Stimulated activated naive B cell treated with anti-CD40 and anti-IgM and Interleukin-4, amounts not matched to agents 10 μg/mL and 1 μg/mL and 100 μg/mL, for 72 hours (primary cell): ENCODE data around the gene HIPK2.
"Not testable (repeated sequence)": the region's sequence is repeated elsewhere in the genome, so short reads cannot be mapped to it uniquely, and the experiment has no call there.

Experiments
- ATAC-seq, 2 donors: fragments of 150-1000 bp; cut with Tn5 transposase; replicated peaks; 2 replicates each; pipeline ENCODE4 v1.10.0; 2021; ENCODE audit warnings: moderate library complexity in 1 of 2
- DNase-seq: peaks from one replicate; pipeline ENCODE4 v3.0.0; 2021
- H3K27ac Mint-ChIP-seq: one replicate; pipeline ENCODE4 v1.8.0; 2022; ENCODE audit warnings: mild to moderate bottlenecking, mixed read lengths
- H3K27me3 Mint-ChIP-seq, 2 donors: one replicate each; pipeline ENCODE4 v1.8.0; 2022; ENCODE audit warnings: mixed read lengths in 2 of 2
- H3K36me3 Mint-ChIP-seq, 2 donors: one replicate each; pipeline ENCODE4 v1.8.0; 2022; ENCODE audit warnings: mixed read lengths in 2 of 2, mild to moderate bottlenecking in 1 of 2
- H3K4me1 Mint-ChIP-seq, 2 donors: one replicate each; pipeline ENCODE4 v1.8.0; 2022; ENCODE audit warnings: mixed read lengths in 2 of 2, mild to moderate bottlenecking in 1 of 2
- H3K4me3 Mint-ChIP-seq, 2 donors: one replicate each; pipeline ENCODE4 v1.8.0; 2022; ENCODE audit warnings: mild to moderate bottlenecking in 2 of 2, mixed read lengths in 2 of 2, moderate library complexity in 1 of 2
- H3K9me3 Mint-ChIP-seq, 2 donors: one replicate each; pipeline ENCODE4 v1.8.0; 2022; ENCODE audit warnings: mixed read lengths in 2 of 2, mild to moderate bottlenecking in 1 of 2

Gene HIPK2

DNA sequence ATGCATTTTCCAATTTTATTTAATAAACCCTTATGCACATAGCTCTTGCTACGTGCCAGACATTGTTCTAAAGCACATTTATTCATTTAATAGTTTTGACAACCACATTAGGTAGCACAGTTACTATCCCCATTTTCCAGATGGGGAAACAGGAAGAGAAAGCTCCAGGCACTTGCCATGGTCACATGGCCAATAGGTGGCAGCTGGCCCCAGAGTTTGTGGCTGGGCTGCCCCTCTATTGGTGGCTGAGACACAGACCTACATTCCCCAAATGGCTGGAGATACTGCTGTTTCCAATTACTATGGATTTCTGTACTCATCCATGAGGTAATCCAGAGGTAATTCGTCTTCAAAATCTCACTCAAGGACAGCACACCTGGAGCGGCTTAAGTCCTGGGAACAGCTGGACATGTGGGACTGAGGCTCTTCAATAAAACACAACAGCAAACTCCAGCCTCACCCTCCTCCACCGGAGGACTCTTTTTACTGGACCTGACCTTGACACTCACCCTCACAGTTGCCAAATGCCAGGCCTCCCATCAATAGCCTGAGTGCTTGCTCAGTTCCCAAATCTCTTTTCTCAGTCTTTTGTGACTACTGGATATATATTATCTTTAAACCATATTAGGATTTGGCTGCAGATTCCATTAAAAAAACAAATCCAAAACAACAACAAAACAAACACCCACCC, 148.3 kb downstream of the HIPK2 start:
- Mint-ChIP-seq H3K27ac (no peak overlapping the region), H3K4me1 (peaks cover 27 to 28% of the 10 kb centered on the region in 2 donors), H3K27me3 (no peaks in the 10 kb centered on the region), H3K36me3 (peaks cover 59 to 73% of the 10 kb centered on the region in 2 donors), H3K9me3 (no peaks in the 10 kb centered on the region), H3K4me3 (no peak overlapping the region)
- DNase-seq, result no peak
- ATAC-seq, result no peak

GRCh38 chr7:139627831-139628230, 150.0 kb downstream of the HIPK2 start:
- no peak for ATAC-seq
- peaks cover 31 to 32% of the 10 kb centered on the region in 2 donors for H3K4me1 Mint-ChIP-seq

DNA sequence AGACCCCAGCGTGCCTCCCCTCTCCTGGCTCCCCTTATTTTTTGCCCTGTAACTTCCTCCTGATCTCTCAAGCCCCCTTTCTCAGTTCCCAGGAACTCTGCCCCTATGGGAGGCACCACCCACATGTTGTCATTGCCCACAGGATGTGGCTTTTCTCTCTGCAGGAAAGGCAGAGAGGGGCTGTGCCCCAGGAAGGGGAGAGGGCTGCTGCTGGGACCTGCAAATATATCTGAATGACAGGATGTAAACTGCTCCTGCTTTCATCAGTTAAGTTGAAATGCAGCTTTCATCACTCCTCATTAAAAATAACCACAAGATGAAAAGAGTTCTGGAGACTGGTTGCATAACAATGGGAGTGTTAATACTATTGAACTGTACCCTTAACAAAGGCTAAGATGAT, 151.0 kb downstream of the HIPK2 start:
- ATAC-seq (no peak), DNase-seq (no peak)
- no peak overlapping the region for H3K4me3 Mint-ChIP-seq
- no peak overlapping the region for H3K27ac Mint-ChIP-seq
- no peaks in the 10 kb centered on the region for H3K27me3 Mint-ChIP-seq
- H3K36me3 Mint-ChIP-seq, result peaks cover 66 to 76% of the 10 kb centered on the region in 2 donors
- no peaks in the 10 kb centered on the region for H3K9me3 Mint-ChIP-seq
- peaks cover 31 to 32% of the 10 kb centered on the region in 2 donors for H3K4me1 Mint-ChIP-seq

More at GRCh38 chr7:139627831-139628230, 150.0 kb downstream of the HIPK2 start:
- Mint-ChIP-seq H3K4me3 (no peak overlapping the region), H3K27me3 (no peaks in the 10 kb centered on the region), H3K9me3 (no peaks in the 10 kb centered on the region), H3K36me3 (peaks cover 66 to 79% of the 10 kb centered on the region in 2 donors), H3K27ac (no peak overlapping the region)
- DNase-seq, result no peak

DNA sequence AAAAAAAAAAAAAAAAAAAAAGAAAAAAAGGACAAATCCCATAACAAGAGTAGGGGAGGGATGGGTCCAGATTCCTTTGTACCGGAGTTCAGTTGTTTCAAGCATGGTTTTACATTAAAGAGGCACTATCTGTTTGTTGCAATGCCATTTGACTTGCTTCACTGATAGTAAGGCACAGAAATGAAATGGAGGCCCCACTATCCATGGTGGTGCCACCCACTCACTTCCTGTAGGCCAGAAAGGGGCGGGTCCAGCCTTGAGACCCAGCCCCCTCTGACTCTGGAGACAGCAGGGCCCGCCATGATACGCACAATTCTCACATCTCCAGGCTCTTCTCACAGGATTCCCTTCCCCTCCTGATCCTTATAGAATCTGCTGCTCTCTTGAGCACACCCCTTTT, 154.3 kb downstream of the HIPK2 start:
- Mint-ChIP-seq H3K27me3 (no peaks in the 10 kb centered on the region), H3K4me1 (peaks cover 26 to 28% of the 10 kb centered on the region in 2 donors), H3K27ac (no peak overlapping the region), H3K4me3 (no peak overlapping the region), H3K36me3 (peaks cover 51 to 65% of the 10 kb centered on the region in 2 donors), H3K9me3 (no peaks in the 10 kb centered on the region)
- ATAC-seq (peak in 1 of 2 donors; percentile 33), DNase-seq (no peak)

DNA sequence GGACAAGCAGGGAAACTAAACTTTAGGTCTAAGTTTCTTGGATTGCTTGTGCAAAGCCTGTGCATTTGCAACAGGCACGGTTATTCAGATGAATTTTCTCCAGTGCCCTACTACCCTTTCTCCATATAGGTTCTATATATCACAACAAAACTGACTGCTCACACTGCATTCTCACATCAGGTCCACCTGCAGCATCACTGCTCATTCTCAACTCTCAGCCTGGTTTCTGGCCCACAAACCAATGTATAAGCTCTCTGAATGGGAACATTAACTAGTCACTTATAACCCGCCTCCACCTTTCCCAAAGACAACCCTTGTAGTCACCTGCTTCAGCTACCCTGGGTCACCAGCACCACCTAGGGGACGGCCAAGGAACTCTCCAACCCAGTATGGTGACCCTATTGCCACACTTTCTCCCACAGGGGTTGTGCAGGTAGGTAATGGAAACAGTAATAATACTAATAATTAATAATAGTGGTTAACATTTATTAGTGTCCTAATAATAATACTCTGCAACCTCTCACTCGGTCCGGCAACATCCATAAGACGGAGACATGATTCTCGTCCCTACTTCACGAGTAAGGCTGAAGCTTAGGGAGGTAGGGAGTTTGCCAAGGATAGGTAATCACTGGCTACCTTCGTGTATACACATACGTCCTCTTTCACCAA, 157.0 kb downstream of the HIPK2 start:
- no peaks in the 10 kb centered on the region for H3K27me3 Mint-ChIP-seq
- H3K4me3 Mint-ChIP-seq, result no peak overlapping the region
- H3K4me1 Mint-ChIP-seq, result peaks cover 10 to 15% of the 10 kb centered on the region in 2 donors
- peak; percentile 17 for DNase-seq
- no peaks in the 10 kb centered on the region for H3K9me3 Mint-ChIP-seq
- H3K36me3 Mint-ChIP-seq, result peaks cover 52 to 62% of the 10 kb centered on the region in 2 donors
- ATAC-seq, result peak; percentile 67 to 77
- H3K27ac Mint-ChIP-seq, result no peak overlapping the region

DNA sequence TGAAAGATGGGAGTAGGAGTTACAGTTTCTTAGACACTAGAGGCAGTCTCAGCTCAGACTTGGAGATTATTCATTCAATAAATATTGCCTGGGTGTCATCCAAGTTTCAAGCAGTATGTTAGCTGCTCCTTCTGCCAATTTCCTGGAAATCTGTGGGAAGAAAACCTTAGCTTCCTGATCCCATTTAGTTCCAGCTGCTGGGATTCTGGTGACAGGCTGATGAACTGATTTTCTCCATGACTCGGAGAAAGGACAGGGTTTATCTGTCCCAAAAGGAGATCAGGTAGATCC, 158.5 kb downstream of the HIPK2 start:
- no peaks in the 10 kb centered on the region for H3K9me3 Mint-ChIP-seq
- H3K4me3 Mint-ChIP-seq, result no peak overlapping the region
- DNase-seq (no peak), ATAC-seq (no peak)
- H3K27me3 Mint-ChIP-seq, result no peaks in the 10 kb centered on the region
- peaks cover 2 to 5% of the 10 kb centered on the region in 2 donors for H3K4me1 Mint-ChIP-seq
- H3K27ac Mint-ChIP-seq, result no peak overlapping the region
- peaks cover 44 to 55% of the 10 kb centered on the region in 2 donors for H3K36me3 Mint-ChIP-seq

- Mint-ChIP-seq H3K27me3 (no peaks in the 10 kb centered on the region), H3K36me3 (peaks cover 44 to 55% of the 10 kb centered on the region in 2 donors), H3K9me3 (no peaks in the 10 kb centered on the region), H3K27ac (no peak overlapping the region), H3K4me1 (peaks cover 0 to 1% of the 10 kb centered on the region in 2 donors), H3K4me3 (no peak overlapping the region)
- ATAC-seq (no peak), DNase-seq (no peak)
These were observed 159.1 kb downstream of the HIPK2 start for GRCh38 chr7:139618482-139619366.

DNA sequence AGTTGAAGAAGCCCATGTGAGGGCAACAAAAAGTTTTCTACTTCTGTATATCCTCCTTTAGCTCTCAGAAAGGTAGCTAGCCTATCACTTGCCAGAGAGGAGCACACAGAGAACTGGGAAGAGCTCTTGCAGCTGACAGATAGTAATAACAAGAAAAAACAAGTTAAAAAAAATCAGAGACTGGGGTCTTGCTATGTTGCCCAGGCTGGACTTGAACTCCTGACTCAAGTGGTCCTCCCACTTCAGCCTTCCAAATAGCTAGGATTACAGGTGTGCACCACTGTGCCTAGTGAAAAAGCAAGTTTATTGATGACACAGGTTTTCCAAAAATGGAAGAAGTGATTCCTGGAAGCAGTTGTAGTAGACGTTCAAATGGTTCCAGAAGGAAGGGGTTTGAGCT, 160.7 kb downstream of the HIPK2 start:
- DNase-seq, result no peak
- Mint-ChIP-seq H3K27me3 (no peaks in the 10 kb centered on the region), H3K9me3 (no peaks in the 10 kb centered on the region), H3K4me1 (no peaks in the 10 kb centered on the region), H3K4me3 (no peak overlapping the region), H3K36me3 (peaks cover 51 to 67% of the 10 kb centered on the region in 2 donors), H3K27ac (no peak overlapping the region)
- ATAC-seq, result no peak

DNA sequence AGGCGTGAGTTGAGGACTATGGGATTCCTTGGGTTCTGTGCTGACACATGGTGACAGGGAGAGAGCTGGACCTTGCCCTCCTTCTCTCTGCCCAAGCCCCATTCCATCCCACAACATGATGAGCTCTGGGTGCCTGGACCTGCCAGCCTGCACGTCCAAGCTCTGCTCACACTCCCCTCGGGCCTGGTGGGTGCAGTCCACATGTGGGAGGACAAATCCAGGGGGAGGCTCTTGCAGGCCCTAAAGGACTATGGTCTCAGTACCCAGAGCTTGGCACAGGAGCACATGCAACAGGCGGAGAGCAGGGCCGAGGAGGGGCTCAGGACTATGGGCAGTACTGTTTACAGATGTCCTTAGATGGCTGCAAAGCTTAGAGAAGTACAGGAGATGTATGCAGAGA, 162.9 kb downstream of the HIPK2 start:
- Mint-ChIP-seq H3K4me1 (no peaks in the 10 kb centered on the region), H3K36me3 (peaks cover 48 to 70% of the 10 kb centered on the region in 2 donors), H3K27ac (no peak overlapping the region), H3K9me3 (no peaks in the 10 kb centered on the region), H3K4me3 (no peak overlapping the region), H3K27me3 (no peaks in the 10 kb centered on the region)
- ATAC-seq (no peak), DNase-seq (no peak)

DNA sequence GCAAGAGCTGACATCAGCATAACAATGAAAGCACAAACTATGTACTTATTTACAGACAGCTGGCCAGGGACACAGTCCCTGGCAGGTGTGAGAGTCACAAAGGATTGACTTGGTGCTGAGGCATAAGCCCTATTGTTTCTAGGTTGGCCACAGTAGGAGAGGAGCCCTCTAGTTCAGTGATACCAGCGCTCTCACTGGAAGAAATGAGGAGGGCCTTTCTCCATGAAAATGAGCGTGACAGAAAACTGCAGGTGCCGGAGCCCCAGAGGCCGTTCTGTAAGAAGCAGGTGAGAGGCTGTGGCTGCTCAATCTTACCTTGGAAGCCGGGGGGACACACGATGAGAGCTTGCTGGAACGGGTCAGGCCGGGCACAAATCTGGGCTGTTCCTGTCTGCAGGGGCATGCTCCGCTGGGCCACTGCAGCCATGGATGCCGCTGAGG, 163.8 kb downstream of the HIPK2 start:
- ATAC-seq (no peak), DNase-seq (no peak)
- Mint-ChIP-seq H3K27ac (no peak overlapping the region), H3K36me3 (peaks cover 50 to 77% of the 10 kb centered on the region in 2 donors), H3K9me3 (no peaks in the 10 kb centered on the region), H3K4me1 (no peaks in the 10 kb centered on the region), H3K27me3 (no peaks in the 10 kb centered on the region), H3K4me3 (no peak overlapping the region)

DNA sequence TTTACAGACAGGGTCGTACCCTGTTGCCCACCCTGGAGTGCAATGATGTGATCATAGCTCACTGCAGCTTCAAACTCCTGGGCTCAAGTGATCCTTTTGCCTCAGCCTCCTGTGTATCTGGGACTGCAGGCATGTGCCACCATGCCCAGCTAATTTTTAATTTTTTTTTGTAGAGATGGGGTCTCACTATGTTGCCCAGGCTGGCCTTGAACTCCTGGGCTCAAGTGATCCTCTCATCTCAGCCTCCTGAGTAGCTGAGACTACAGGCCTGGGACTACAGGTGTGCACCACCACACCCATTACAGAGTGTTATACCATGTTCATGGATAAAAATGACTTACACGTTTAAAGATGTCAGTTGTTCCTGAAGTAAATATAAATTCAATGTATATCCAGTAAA, 166.2 kb downstream of the HIPK2 start:
- H3K9me3 Mint-ChIP-seq, H3K27ac Mint-ChIP-seq: not testable (repeated sequence)
- peaks cover 47 to 80% of the 10 kb centered on the region in 2 donors for H3K36me3 Mint-ChIP-seq

DNA sequence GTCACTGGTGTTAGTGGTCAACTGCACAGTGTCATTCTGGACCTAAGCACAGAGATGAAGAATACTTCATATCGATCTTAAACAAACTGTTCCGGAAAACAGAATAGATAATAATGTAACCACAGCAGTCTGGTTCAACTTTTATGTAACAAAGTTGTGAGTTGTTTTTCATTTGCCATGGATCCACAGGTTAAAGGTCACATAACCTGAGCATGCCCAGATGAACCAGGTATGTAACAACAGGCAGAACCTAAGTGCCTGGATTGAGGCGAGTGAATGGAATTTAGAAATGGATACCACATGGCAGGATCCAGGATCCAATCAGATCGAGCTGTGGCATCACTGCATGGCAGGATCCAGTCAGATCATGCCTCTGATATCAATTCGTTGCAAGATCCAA, 167.2 kb downstream of the HIPK2 start:
- peaks cover 0 to 2% of the 10 kb centered on the region in 2 donors for H3K9me3 Mint-ChIP-seq
- no peak overlapping the region for H3K27ac Mint-ChIP-seq
- no peaks in the 10 kb centered on the region for H3K27me3 Mint-ChIP-seq
- no peak for DNase-seq
- peaks cover 41 to 72% of the 10 kb centered on the region in 2 donors for H3K36me3 Mint-ChIP-seq
- no peak for ATAC-seq
- H3K4me3 Mint-ChIP-seq, result no peak overlapping the region
- no peaks in the 10 kb centered on the region for H3K4me1 Mint-ChIP-seq

More for the DNA sequence above, 166.2 kb downstream of the HIPK2 start:
- H3K27me3 Mint-ChIP-seq, ATAC-seq, H3K4me3 Mint-ChIP-seq, H3K4me1 Mint-ChIP-seq, DNase-seq: not testable (repeated sequence)

DNA sequence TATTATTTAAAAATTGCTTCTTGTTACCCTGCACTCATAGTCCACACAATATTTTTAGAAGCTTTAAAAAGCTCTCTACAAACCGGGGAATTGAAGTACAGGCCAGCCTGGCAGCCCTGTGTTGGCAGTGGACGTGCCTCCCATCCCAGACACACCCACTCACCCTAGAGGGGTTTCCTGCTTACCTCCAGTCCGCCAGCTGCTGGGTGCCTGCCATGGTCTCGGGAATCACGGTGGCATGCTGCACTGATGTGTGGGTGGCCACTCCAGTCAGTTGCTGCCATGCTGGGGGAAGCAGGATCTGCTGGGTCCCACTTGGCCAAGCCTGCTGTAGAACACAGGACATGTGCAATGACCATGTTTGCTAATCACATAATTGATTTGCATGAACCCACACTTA, 173.9 kb downstream of the HIPK2 start:
- Mint-ChIP-seq H3K4me1 (peaks cover 0 to 2% of the 10 kb centered on the region in 2 donors), H3K4me3 (no peak overlapping the region), H3K9me3 (peaks cover 0 to 2% of the 10 kb centered on the region in 2 donors), H3K27me3 (no peaks in the 10 kb centered on the region), H3K36me3 (peaks cover 26 to 44% of the 10 kb centered on the region in 2 donors), H3K27ac (no peak overlapping the region)
- DNase-seq (no peak), ATAC-seq (no peak)

DNA sequence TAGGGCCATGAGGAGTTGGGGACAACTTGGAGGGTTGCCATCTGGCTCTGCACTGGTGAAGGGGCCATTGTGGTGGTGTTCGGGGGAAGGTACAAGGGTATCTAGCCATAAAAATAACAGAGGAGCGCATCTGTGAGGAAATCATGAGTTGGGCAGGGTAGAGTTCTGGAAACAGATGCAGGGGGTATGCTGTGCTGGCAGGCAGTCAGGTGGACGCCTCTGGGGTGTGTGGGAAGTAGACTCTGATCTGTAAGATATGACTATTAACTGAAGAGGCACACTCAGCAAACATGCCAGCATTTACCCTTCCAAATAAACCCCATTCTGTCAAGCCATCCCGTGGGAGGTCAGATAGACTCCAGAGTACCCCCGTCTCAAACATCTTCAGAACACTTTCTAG, 174.5 kb downstream of the HIPK2 start:
- H3K27ac Mint-ChIP-seq, result no peak overlapping the region
- DNase-seq, result no peak
- no peak overlapping the region for H3K4me3 Mint-ChIP-seq
- H3K36me3 Mint-ChIP-seq, result peaks cover 26 to 44% of the 10 kb centered on the region in 2 donors
- ATAC-seq, result no peak
- H3K9me3 Mint-ChIP-seq, result peaks cover 0 to 2% of the 10 kb centered on the region in 2 donors
- no peaks in the 10 kb centered on the region for H3K27me3 Mint-ChIP-seq
- peaks cover 0 to 2% of the 10 kb centered on the region in 2 donors for H3K4me1 Mint-ChIP-seq
